GM18507 (cell line): ENCODE data around the gene PIK3R6.
A peak's percentile ranks its signal among the peaks of the same experiment; 100 is the strongest.
"Not testable (repeated sequence)": the region's sequence is repeated elsewhere in the genome, so short reads cannot be mapped to it uniquely, and the experiment has no call there.

ENCODE experiments used
- DNase-seq: peaks from one replicate; pipeline ENCODE4 v3.0.0; 2011; ENCODE audit warnings: low read depth; ENCODE audit not compliant: insufficient read length; ENCODE audit errors: extremely low spot score
- FAIRE-seq: peaks from 2 replicates; lab custom pipeline; 2011; peaks lifted over from hg19 to GRCh38; lab: Jason Lieb, UNC

PIK3R6 gene

GRCh38 chr17:8857919-8858318, 9.6 kb downstream of the PIK3R6 start:
- FAIRE-seq (peak; percentile 98), DNase-seq (peak; percentile 49)

- FAIRE-seq (peak; percentile 85), DNase-seq (no peak)
These were observed 10.5 kb downstream of the PIK3R6 start for GRCh38 chr17:8856869-8857575.

- not testable (repeated sequence) for FAIRE-seq, DNase-seq
These were observed 11.3 kb downstream of the PIK3R6 start for GRCh38 chr17:8856205-8856603.

GRCh38 chr17:8855477-8856204, 11.8 kb downstream of the PIK3R6 start:
- DNase-seq = no peak
- FAIRE-seq = peak; percentile 99

GRCh38 chr17:8851600-8851999, 15.9 kb downstream of the PIK3R6 start:
- peak; percentile 85 for FAIRE-seq

GRCh38 chr17:8849311-8850041, 18.0 kb downstream of the PIK3R6 start:
- peak; percentile 51 for FAIRE-seq
- no peak for DNase-seq

More at GRCh38 chr17:8851600-8851999, 15.9 kb downstream of the PIK3R6 start:
- no peak for DNase-seq

GRCh38 chr17:8847891-8848290, 19.6 kb downstream of the PIK3R6 start:
- DNase-seq (no peak), FAIRE-seq (no peak)

- no peak for DNase-seq
- peak; percentile 76 for FAIRE-seq
These were observed 20.7 kb downstream of the PIK3R6 start for GRCh38 chr17:8846768-8847211.

GRCh38 chr17:8844229-8845218, 22.9 kb downstream of the PIK3R6 start:
- FAIRE-seq (no peak), DNase-seq (no peak)

GRCh38 chr17:8843344-8843743, 24.1 kb downstream of the PIK3R6 start:
- FAIRE-seq = peak; percentile 44
- no peak for DNase-seq

GRCh38 chr17:8841844-8842243, 25.6 kb downstream of the PIK3R6 start:
- no peak for FAIRE-seq
- no peak for DNase-seq

- no peak for FAIRE-seq
These were observed 28.0 kb downstream of the PIK3R6 start for GRCh38 chr17:8839410-8839935.

GRCh38 chr17:8838551-8839095, 28.9 kb downstream of the PIK3R6 start:
- DNase-seq = no peak
- FAIRE-seq = no peak

More at GRCh38 chr17:8839410-8839935, 28.0 kb downstream of the PIK3R6 start:
- no peak for DNase-seq

- FAIRE-seq (no peak), DNase-seq (no peak)
These were observed 29.9 kb downstream of the PIK3R6 start for GRCh38 chr17:8837563-8838075.

- FAIRE-seq (no peak), DNase-seq (no peak)
These were observed 30.5 kb downstream of the PIK3R6 start for GRCh38 chr17:8836821-8837562.

- no peak for FAIRE-seq
- DNase-seq = no peak
These were observed 31.7 kb downstream of the PIK3R6 start for GRCh38 chr17:8835631-8836364.

GRCh38 chr17:8835106-8835505, 32.4 kb downstream of the PIK3R6 start:
- DNase-seq (no peak), FAIRE-seq (no peak)
